ENCODE data around the gene SERPINE3.

SERPINE3 gene

DNA sequence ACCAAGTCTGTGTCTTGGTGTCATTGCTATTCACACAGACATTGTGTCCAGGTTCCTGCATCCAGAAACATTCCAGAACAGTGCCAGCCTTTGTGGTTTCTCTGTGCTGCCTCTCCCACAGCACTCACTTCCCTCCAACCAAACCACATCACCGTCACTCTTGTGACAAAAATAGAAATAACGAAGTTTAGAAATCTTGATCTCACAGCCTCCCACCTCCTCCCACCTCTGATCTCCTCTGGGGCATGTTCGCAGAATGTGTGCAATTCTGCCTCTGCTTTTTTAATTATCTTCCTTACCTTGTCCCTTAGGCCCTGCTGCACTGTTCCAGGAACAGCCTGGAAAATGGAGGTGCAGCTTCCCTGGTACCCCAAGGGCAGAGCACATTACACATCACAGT, 8.7 kb upstream of the SERPINE3 start:
- H3K36me3 ChIP-seq (ENCODE audit: low read length) = no peaks in the 10 kb centered on the region
- no peaks in the 10 kb centered on the region for H3F3A ChIP-seq (ENCODE audit: insufficient read depth)
- H3K9me3 ChIP-seq (ENCODE audit: insufficient read depth, low read length) = no peaks in the 10 kb centered on the region
- no peaks in the 10 kb centered on the region for H3K79me2 ChIP-seq (ENCODE audit: insufficient read depth, low read length)
- H2AFZ ChIP-seq (ENCODE audit: low read depth, low read length, severe bottlenecking) = no peak overlapping the region
- TF ChIP-seq, protein P1, sequence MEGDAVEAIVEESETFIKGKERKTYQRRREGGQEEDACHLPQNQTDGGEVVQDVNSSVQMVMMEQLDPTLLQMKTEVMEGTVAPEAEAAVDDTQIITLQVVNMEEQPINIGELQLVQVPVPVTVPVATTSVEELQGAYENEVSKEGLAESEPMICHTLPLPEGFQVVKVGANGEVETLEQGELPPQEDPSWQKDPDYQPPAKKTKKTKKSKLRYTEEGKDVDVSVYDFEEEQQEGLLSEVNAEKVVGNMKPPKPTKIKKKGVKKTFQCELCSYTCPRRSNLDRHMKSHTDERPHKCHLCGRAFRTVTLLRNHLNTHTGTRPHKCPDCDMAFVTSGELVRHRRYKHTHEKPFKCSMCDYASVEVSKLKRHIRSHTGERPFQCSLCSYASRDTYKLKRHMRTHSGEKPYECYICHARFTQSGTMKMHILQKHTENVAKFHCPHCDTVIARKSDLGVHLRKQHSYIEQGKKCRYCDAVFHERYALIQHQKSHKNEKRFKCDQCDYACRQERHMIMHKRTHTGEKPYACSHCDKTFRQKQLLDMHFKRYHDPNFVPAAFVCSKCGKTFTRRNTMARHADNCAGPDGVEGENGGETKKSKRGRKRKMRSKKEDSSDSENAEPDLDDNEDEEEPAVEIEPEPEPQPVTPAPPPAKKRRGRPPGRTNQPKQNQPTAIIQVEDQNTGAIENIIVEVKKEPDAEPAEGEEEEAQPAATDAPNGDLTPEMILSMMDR (IDR thresholded peaks at IDR 0.05; ENCODE audit: insufficient read depth, low read length, poor library complexity, severe bottlenecking) = no peak
- TF ChIP-seq EZH2phosphoT487 (conservative IDR thresholded peaks at IDR 0.05; ENCODE audit: low read length) = no peak
- H3K4me3 ChIP-seq (ENCODE audit: insufficient read depth, low read length, poor library complexity, severe bottlenecking) = no peak overlapping the region
- H3K27me3 ChIP-seq (ENCODE audit: low read length) = no peaks in the 10 kb centered on the region
- H3K9ac ChIP-seq (ENCODE audit: low read length) = no peak overlapping the region
- H3K9me2 ChIP-seq (replicated peaks; ENCODE audit: insufficient read depth, low read length) = no peaks in the 10 kb centered on the region
- H3K27ac ChIP-seq (ENCODE audit: low read depth, low read length) = no peak overlapping the region
- no peak overlapping the region for H3K4me2 ChIP-seq (ENCODE audit: low read depth, low read length, poor library complexity, severe bottlenecking)
- no peaks in the 10 kb centered on the region for H4K20me1 ChIP-seq (ENCODE audit: low read depth, low read length)

DNA sequence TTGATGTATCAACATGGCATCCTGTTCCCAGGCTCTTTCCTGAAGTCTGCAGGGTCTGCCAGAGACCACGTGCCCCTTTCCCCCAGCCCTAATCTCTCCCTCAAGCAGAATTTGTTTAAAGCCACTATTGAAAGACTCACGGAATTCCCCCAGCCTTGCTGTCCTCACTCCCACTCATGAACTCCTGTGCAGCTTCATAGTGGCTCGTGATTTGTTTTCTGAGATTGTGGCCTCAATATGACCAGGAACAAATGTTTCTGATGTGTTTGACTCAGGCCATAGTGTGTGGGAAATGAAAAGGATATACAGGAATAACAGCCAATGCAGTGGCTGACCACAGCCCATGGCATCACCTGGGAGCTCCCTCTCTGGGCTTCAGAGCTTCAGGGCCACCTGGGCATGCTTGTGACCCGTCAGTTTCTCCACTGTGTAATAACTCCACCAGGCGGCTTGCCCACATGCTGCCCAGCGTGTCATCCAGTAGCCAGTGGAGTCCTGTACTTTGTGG, 8.1 kb upstream of the SERPINE3 start:
- H2AFZ ChIP-seq (ENCODE audit: low read depth, low read length, severe bottlenecking) = no peak overlapping the region
- no peaks in the 10 kb centered on the region for H3K9me2 ChIP-seq (replicated peaks; ENCODE audit: insufficient read depth, low read length)
- H3K27me3 ChIP-seq (ENCODE audit: low read length) = no peaks in the 10 kb centered on the region
- H3F3A ChIP-seq (ENCODE audit: insufficient read depth) = no peaks in the 10 kb centered on the region
- no peak for TF ChIP-seq EZH2phosphoT487 (conservative IDR thresholded peaks at IDR 0.05; ENCODE audit: low read length)
- TF ChIP-seq, protein P1 (IDR thresholded peaks at IDR 0.05; ENCODE audit: insufficient read depth, low read length, poor library complexity, severe bottlenecking) = no peak
- H3K9ac ChIP-seq (ENCODE audit: low read length) = no peak overlapping the region
- H3K9me3 ChIP-seq (ENCODE audit: insufficient read depth, low read length) = no peaks in the 10 kb centered on the region
- H4K20me1 ChIP-seq (ENCODE audit: low read depth, low read length) = no peaks in the 10 kb centered on the region
- H3K79me2 ChIP-seq (ENCODE audit: insufficient read depth, low read length) = no peaks in the 10 kb centered on the region
- no peak overlapping the region for H3K4me2 ChIP-seq (ENCODE audit: low read depth, low read length, poor library complexity, severe bottlenecking)
- H3K4me3 ChIP-seq (ENCODE audit: insufficient read depth, low read length, poor library complexity, severe bottlenecking) = no peak overlapping the region
- H3K27ac ChIP-seq (ENCODE audit: low read depth, low read length) = no peak overlapping the region
- no peaks in the 10 kb centered on the region for H3K36me3 ChIP-seq (ENCODE audit: low read length)

DNA sequence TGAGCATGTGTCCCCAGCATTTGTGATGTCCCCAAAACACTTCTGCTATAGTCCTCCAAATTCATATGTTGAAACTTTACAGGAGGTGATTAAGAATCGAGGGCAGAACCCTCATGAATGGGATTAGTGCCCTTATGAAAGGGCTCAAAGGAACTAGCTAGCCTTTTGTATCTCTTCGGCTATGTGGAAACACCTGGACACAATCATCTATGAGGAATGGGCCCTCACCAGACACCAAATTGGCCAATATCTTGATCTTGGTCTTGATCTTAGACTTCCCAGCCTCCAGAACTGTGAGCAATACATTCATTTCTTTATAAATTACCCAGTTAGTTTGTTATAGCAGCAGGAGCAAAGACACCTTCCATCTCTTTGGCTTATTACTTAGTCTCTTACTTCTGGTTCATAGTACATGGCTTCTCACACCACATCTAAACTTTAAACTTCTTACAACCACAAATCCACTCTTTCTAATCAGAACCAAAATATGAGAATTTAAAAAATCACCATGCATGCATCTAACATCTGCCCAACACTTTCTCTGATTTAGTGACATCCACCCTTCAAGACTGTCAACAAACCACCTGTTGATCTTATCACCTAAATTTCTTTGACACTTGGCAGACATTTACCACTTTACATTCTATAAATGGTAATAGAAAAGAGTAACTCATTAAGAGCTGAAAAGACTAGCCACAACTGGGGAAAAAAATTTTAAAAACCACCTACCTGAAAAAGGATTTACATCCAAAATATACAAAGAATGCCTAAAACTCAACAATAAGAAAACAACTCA, 6.7 kb upstream of the SERPINE3 start:
- Histone ChIP-seq H3F3A (ENCODE audit: insufficient read depth) (no peaks in the 10 kb centered on the region), H4K20me1 (ENCODE audit: low read depth, low read length) (no peaks in the 10 kb centered on the region), H3K4me2 (ENCODE audit: low read depth, low read length, poor library complexity, severe bottlenecking) (no peak overlapping the region), H3K9me3 (ENCODE audit: insufficient read depth, low read length) (no peaks in the 10 kb centered on the region), H3K9me2 (replicated peaks; ENCODE audit: insufficient read depth, low read length) (no peaks in the 10 kb centered on the region), H3K9ac (ENCODE audit: low read length) (no peak overlapping the region), H3K27ac (ENCODE audit: low read depth, low read length) (no peak overlapping the region), H3K27me3 (ENCODE audit: low read length) (no peaks in the 10 kb centered on the region), H2AFZ (ENCODE audit: low read depth, low read length, severe bottlenecking) (no peak overlapping the region), H3K36me3 (ENCODE audit: low read length) (no peaks in the 10 kb centered on the region), H3K4me3 (ENCODE audit: insufficient read depth, low read length, poor library complexity, severe bottlenecking) (no peak overlapping the region), H3K79me2 (ENCODE audit: insufficient read depth, low read length) (no peaks in the 10 kb centered on the region)
- TF ChIP-seq, protein P1 (IDR thresholded peaks at IDR 0.05; ENCODE audit: insufficient read depth, low read length, poor library complexity, severe bottlenecking) = no peak
- no peak for TF ChIP-seq EZH2phosphoT487 (conservative IDR thresholded peaks at IDR 0.05; ENCODE audit: low read length)

All from SU-DHL-6 (cell line).